ENCODE results near the gene LAMB4. TPM values are rescaled to one million over a fixed set of nuclear protein-coding genes. Genes with fewer than 3 reads are reported as not detected.
A peak's percentile ranks its signal among the peaks of the same experiment; 100 is the strongest.

LAMB4 gene
- total and polyA plus RNA-seq, 2 donors (not counting 1 experiment from before 2014, with no cell fraction given) = 0.17 to 0.57 TPM

DNA sequence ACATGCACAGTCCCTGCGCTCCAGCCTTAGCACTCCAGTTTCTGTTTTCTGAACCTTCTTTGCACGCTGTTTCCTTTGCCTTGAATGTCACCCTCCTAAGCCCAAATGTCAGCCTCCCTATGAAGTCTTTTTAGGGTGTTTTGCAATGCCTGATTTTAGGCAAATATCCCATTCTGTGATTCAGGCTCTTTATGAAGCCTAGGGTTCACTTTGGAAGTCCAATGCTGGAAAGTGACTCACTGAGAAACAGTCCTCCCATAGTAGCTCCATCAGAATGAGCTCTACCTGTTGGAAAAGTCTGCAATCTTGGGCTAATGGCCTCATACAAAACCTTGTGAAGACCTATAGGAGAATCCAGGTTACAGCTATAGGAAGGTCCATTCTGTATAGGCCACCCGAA lies 5.3 kb downstream of the LAMB4 start:
- Histone ChIP-seq H3K79me2 (ENCODE audit: control insufficient read depth, insufficient read depth, low read length) (no peaks in the 10 kb centered on the region), H3K9ac (ENCODE audit: insufficient read depth, low read length) (no peak overlapping the region), H3K4me3 (replicated peaks in 1 of 4; ENCODE audit: control extremely low read depth in 1 of 4, insufficient read depth in 1 of 4, low read depth in 3 of 4, low read length in 4 of 4) (no peak overlapping the region), H4K20me1 (ENCODE audit: control insufficient read depth, extremely low read depth, insufficient read depth, low read length) (no peaks in the 10 kb centered on the region), H3K4me1 (ENCODE audit: control insufficient read depth, extremely low read depth, insufficient read depth, low read length) (peaks cover 2% of the 10 kb centered on the region), H2AFZ (ENCODE audit: low read length) (no peak overlapping the region), H3K9me3 (ENCODE audit: control insufficient read depth, insufficient read depth, low read depth, low read length) (no peaks in the 10 kb centered on the region), H3K36me3 (ENCODE audit: control insufficient read depth, insufficient read depth, low read length) (no peaks in the 10 kb centered on the region), H3K27ac (ENCODE audit: insufficient read depth, low read length) (no peak overlapping the region), H3K4me2 (ENCODE audit: extremely low read depth, insufficient read depth, low read length) (no peak overlapping the region), H3K27me3 (ENCODE audit: control insufficient read depth, insufficient read depth, low read length) (no peaks in the 10 kb centered on the region)
- DNase-seq (ENCODE audit: low read depth in 2 of 2) = peak in 1 of 2 donors; percentile 55
- no peak for TF ChIP-seq EZH2 (IDR thresholded peaks at IDR 0.05; ENCODE audit: low read length, missing control alignments)
- TF ChIP-seq CTCF (conservative IDR thresholded peaks at IDR 0.05 in 1 of 2, IDR thresholded peaks at IDR 0.05 in 1 of 2; ENCODE audit: low read depth in 1 of 2, low read length in 2 of 2) = no peak

DNA sequence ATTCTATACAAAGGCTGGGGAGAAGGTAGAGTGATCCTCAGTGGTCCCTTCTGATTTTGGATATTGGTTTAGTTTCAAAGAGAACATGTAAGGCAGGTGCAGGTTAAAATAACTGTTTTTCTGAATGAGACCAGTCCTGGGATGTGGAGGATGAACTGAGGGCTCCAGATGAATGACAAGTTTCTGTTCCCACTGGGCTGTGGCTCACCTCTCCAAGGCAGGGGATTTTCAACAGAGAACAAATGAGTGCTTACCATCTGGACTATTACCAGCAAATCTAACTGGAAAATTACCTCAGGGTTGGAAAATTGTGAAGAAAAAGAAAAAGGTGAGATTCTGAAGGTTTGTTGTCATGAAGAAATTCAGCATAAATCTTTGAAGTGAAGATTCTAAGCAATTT lies 8.0 kb downstream of the LAMB4 start:
- Histone ChIP-seq H3K79me2 (ENCODE audit: control insufficient read depth, insufficient read depth, low read length) (no peaks in the 10 kb centered on the region), H3K4me3 (replicated peaks in 1 of 4; ENCODE audit: control extremely low read depth in 1 of 4, insufficient read depth in 1 of 4, low read depth in 3 of 4, low read length in 4 of 4) (no peak overlapping the region), H4K20me1 (ENCODE audit: control insufficient read depth, extremely low read depth, insufficient read depth, low read length) (no peaks in the 10 kb centered on the region), H3K27me3 (ENCODE audit: control insufficient read depth, insufficient read depth, low read length) (no peaks in the 10 kb centered on the region), H2AFZ (ENCODE audit: low read length) (no peak overlapping the region), H3K9me3 (ENCODE audit: control insufficient read depth, insufficient read depth, low read depth, low read length) (no peaks in the 10 kb centered on the region), H3K4me1 (ENCODE audit: control insufficient read depth, extremely low read depth, insufficient read depth, low read length) (peaks cover 2% of the 10 kb centered on the region), H3K36me3 (ENCODE audit: control insufficient read depth, insufficient read depth, low read length) (no peaks in the 10 kb centered on the region), H3K4me2 (ENCODE audit: extremely low read depth, insufficient read depth, low read length) (no peak overlapping the region), H3K9ac (ENCODE audit: insufficient read depth, low read length) (no peak overlapping the region), H3K27ac (ENCODE audit: insufficient read depth, low read length) (no peak overlapping the region)
- DNase-seq (ENCODE audit: low read depth in 2 of 2) = no peak
- TF ChIP-seq EZH2 (IDR thresholded peaks at IDR 0.05; ENCODE audit: low read length, missing control alignments) = no peak
- no peak for TF ChIP-seq CTCF (conservative IDR thresholded peaks at IDR 0.05 in 1 of 2, IDR thresholded peaks at IDR 0.05 in 1 of 2; ENCODE audit: low read depth in 1 of 2, low read length in 2 of 2)

GRCh38 chr7:108120933-108121332 lies 9.2 kb downstream of the LAMB4 start:
- H3K36me3 ChIP-seq (ENCODE audit: control insufficient read depth, insufficient read depth, low read length) = no peaks in the 10 kb centered on the region
- peak overlapping the region; percentile 17 for H3K4me2 ChIP-seq (ENCODE audit: extremely low read depth, insufficient read depth, low read length)
- no peak overlapping the region for H2AFZ ChIP-seq (ENCODE audit: low read length)
- H3K27me3 ChIP-seq (ENCODE audit: control insufficient read depth, insufficient read depth, low read length) = no peaks in the 10 kb centered on the region
- DNase-seq (ENCODE audit: low read depth in 2 of 2) = no peak
- no peaks in the 10 kb centered on the region for H4K20me1 ChIP-seq (ENCODE audit: control insufficient read depth, extremely low read depth, insufficient read depth, low read length)
- H3K79me2 ChIP-seq (ENCODE audit: control insufficient read depth, insufficient read depth, low read length) = no peaks in the 10 kb centered on the region
- H3K9ac ChIP-seq (ENCODE audit: insufficient read depth, low read length) = no peak overlapping the region
- no peak for TF ChIP-seq EZH2 (IDR thresholded peaks at IDR 0.05; ENCODE audit: low read length, missing control alignments)
- TF ChIP-seq CTCF (conservative IDR thresholded peaks at IDR 0.05 in 1 of 2, IDR thresholded peaks at IDR 0.05 in 1 of 2; ENCODE audit: low read depth in 1 of 2, low read length in 2 of 2) = no peak
- no peak overlapping the region for H3K27ac ChIP-seq (ENCODE audit: insufficient read depth, low read length)
- H3K4me1 ChIP-seq (ENCODE audit: control insufficient read depth, extremely low read depth, insufficient read depth, low read length) = peaks cover 2% of the 10 kb centered on the region
- no peak overlapping the region for H3K4me3 ChIP-seq (replicated peaks in 1 of 4; ENCODE audit: control extremely low read depth in 1 of 4, insufficient read depth in 1 of 4, low read depth in 3 of 4, low read length in 4 of 4)
- H3K9me3 ChIP-seq (ENCODE audit: control insufficient read depth, insufficient read depth, low read depth, low read length) = no peaks in the 10 kb centered on the region
